ENCODE results near the gene ERG28.
A peak's percentile ranks its signal among the peaks of the same experiment; 100 is the strongest.

The ERG28 gene

GRCh38 chr14:75657331-75657730 is 3.3 kb downstream of the ERG28 start:
- DNase-seq: no peak

GRCh38 chr14:75655235-75655634 is 5.4 kb downstream of the ERG28 start:
- no peak for DNase-seq

GRCh38 chr14:75654127-75654732 is 6.4 kb downstream of the ERG28 start:
- DNase-seq: peak; percentile 48

- no peak for DNase-seq
Observed at GRCh38 chr14:75653563-75653962, 7.1 kb downstream of the ERG28 start.

- DNase-seq: no peak
Observed at GRCh38 chr14:75650253-75651058, 10.2 kb downstream of the ERG28 start.

GRCh38 chr14:75649773-75650172 is 10.9 kb downstream of the ERG28 start:
- no peak for DNase-seq

- DNase-seq: no peak
Observed at GRCh38 chr14:75649337-75649736, 11.3 kb downstream of the ERG28 start.

- peak; percentile 76 for DNase-seq
Observed at GRCh38 chr14:75648066-75648838, 12.4 kb downstream of the ERG28 start.

- no peak for DNase-seq
Observed at GRCh38 chr14:75647640-75648039, 13.0 kb downstream of the ERG28 start.

- no peak for DNase-seq
Observed at GRCh38 chr14:75646762-75647161, 13.9 kb downstream of the ERG28 start.

GRCh38 chr14:75645056-75645455 is 15.6 kb downstream of the ERG28 start:
- DNase-seq: no peak

- DNase-seq: no peak
Observed at GRCh38 chr14:75643985-75644384, 16.7 kb downstream of the ERG28 start.

- DNase-seq: no peak
Observed at GRCh38 chr14:75640876-75641275, 19.8 kb downstream of the ERG28 start.

GRCh38 chr14:75636100-75636692 is 24.5 kb downstream of the ERG28 start:
- DNase-seq: no peak

GRCh38 chr14:75634848-75635247 is 25.8 kb downstream of the ERG28 start:
- DNase-seq: no peak

GRCh38 chr14:75631453-75631831 is 29.2 kb downstream of the ERG28 start:
- DNase-seq: no peak

GRCh38 chr14:75630695-75631452 is 29.8 kb downstream of the ERG28 start:
- DNase-seq: no peak

GRCh38 chr14:75628816-75629215 is 31.9 kb downstream of the ERG28 start:
- no peak for DNase-seq

- DNase-seq: no peak
Observed at GRCh38 chr14:75627406-75627805, 33.3 kb downstream of the ERG28 start.

GRCh38 chr14:75626863-75627262 is 33.8 kb downstream of the ERG28 start:
- DNase-seq: no peak

- DNase-seq: no peak
Observed at GRCh38 chr14:75626396-75626795, 34.3 kb downstream of the ERG28 start.

- no peak for DNase-seq
Observed at GRCh38 chr14:75625034-75625433, 35.6 kb downstream of the ERG28 start.

GRCh38 chr14:75619548-75619947 is 41.1 kb downstream of the ERG28 start:
- DNase-seq: no peak
